Activated CD8-positive, alpha-beta memory T cell treated with anti-CD3 and anti-CD28 coated beads for 1 hour (primary cell): ENCODE data around the gene CEP112.

Experiments
- DNase-seq, 2 donors: peaks; one replicate each; pipeline ENCODE4 v3.0.0-alpha.2; 2020; ENCODE audit warnings: low read depth in 1 of 2; ENCODE audit errors: extremely low read depth in 1 of 2

The CEP112 gene

DNA sequence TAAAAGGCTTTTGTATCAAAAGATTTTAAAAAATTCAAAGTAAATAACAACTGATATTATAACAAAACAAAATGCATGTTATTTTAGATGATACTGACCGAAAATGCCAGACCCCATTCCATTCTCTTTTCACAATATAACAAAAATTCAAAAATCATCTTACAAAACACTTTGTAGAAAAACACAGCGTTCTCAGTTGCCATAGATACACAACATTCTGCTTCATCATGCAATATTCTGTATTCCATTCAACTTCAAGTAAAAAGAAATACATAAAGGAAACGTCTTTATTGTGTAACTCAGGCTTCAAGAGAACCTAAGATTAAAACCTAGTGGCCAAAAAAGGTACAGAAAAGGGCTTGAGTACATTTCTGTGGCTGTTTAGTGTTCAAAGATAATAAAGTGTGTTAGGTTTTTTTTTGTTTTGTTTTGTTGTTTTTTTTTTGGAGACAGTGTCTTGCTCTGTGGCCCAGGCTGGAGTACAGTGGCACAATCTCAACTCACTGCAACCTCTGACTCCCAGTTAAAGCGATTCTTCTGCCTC, 250.5 kb downstream of the CEP112 start:
- no peak for DNase-seq

DNA sequence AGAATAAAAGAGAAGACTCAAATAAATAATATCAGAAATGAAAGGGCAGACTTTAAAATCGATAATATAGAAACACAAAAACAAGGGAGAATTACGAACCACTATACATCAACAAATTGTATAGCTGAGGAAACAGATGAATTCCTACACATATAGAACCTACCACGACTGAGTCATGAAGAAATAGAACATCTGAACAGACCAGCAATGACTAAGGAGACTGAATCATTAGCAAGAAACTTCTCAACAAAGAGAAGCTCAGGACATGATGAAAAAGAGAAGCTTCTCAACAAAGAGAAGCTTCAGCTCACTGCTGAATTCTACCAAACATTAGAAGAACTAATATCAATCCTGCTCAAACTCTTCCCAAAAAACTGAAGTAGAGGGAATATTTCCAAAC, 255.9 kb downstream of the CEP112 start:
- no peak for DNase-seq

DNA sequence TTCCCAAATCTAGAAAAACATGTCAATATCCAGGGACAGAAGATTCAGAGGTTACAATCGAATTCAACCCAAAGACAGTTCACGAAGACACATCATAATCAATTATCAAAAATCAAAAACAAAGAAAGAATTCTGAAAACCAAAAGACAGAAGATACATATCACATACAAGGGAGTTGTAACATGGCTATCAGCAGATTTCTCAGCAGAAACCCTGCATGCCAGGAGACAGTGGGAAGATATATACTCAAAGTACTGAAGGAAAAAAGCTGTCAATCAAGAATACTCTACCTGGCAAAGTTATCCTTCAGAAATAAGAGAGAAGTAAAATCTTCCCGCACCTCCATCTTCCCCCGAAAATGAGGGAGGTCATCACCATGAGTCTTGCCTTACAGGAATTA, 258.6 kb downstream of the CEP112 start:
- no peak for DNase-seq

DNA sequence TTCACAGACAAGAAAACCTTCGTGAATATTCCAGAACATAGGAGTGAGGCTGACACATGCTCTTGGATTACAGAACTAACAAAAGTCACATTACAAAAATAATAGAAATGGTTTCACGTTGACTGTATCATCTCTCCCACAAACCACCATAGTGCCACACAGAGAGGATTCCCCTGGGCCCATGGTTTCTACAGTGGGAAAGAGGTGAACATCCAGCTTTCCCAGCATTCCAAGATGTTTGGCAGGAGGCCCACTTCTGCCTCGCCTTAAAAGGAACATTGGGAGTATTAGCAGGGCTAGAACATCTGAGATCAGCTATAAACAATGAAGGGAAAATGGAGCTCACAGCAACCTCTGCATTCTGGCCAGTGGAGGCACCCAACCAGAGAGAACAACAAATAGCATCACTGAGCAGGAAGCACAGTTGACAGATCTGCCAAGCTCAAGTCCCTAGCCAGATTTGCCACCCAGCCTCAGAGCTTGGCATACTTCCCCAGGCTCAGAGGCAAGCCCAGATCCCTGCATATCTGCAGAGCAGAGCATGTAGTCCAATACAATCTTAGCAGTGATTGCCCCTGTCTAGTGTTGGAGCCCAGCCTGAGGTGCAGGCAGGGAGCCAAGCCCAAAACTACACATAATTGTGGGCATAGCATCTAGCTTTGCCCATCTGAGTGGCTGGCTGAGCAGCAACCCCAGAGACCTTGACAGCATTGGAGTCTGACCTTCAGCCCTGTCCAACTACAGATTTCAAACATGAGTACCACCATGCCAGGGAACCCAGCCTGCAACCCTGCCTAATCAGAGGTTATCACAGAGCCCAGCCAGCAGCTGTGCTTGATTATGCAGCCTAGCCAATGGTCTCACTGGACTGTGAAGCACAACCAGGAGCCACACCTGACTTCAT, 260.4 kb downstream of the CEP112 start:
- no peak for DNase-seq

DNA sequence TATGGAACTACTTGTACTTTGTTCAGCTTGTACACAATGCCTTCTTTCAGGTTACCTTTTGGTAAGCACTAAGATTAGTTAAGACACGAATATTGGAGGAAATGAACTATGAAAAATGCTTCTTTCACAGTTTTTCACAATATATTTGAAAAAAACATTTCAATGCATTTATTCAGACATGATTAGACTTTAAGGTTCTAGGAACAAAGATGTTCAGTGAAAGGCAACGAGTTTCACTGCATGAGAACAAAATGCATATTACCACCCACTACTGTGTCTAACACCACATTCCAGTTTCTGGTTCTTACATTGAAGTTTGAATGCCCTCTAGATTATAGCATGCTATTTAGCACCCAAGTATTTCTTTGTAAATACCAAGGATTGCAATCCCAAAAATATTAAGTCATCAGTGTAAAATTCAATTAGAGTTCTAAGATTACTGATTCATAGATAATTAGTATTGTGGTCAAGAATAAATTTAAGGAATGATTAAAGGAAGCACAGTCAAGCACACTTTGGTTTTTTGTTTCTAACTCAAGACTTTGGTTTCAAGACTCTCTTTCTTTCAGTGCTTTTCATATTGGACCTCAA, 261.7 kb downstream of the CEP112 start:
- DNase-seq = no peak

DNA sequence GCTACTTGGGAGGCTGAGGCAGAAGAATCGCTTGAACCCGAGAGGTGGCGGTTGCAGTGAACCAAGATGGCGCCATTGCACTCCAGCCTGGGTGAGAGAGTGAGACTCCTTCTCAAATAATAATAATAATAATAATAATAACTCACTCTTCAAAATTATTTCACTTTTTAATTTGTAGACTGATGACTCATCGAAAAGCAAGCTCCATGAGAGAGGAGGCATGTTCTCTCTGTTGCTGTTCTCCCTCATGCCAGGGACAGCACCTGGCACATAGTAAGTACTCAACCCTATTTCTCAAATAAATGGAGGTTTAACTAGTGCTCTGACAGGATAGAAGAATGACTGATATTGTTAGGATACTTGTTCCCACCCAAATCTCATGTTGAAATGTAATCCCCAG, 265.3 kb downstream of the CEP112 start:
- no peak for DNase-seq

DNA sequence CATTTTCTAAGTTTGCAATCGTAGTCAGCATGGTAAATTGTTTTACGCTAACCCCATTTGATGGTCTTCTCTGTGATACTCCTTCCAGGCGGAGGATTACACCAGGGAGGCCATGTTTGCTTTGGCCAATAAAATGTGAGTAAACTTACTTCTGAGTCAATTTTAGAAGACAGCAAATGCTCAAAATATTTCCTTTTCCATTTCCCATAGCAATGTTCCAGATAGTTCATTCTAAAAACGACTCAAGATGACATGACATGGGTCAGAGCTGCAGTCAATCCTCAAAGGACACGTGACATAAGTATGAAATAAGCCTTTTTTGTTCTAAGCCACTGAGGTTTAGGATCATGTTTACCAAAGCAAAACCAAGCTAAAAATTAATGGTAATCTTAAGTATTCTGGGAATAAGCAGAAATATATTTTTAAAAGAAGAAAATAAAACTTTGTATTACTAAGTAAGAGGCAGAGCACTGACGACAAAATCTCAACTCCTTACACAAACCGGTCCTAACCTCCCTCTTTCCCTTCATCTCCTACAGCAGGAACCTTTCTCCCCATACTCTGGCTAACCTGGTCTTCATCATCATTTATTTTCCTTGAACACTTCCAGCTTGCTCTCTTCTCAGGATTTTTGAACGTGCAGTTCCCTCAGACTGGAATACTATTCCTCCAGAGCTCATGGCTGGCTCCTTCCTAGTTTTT, 266.2 kb downstream of the CEP112 start:
- DNase-seq = no peak

DNA sequence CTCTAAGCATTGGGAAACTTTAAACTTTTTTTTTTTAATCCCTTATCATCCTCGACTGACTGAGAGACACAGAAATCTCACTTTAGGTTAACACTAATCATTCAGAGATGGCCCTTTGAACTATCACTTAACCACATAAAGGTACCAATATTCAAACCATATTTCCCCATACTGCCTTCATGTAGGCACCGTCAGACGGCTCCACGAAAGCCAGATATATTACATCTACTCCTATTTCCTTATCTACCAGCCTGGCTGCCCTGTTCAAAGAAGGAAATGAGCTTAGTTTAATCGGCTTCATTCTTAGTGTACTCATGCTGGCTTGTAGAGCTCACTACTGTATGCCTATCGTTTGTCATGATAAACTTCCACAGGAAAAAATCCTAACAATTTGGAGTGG, 270.9 kb downstream of the CEP112 start:
- no peak for DNase-seq

DNA sequence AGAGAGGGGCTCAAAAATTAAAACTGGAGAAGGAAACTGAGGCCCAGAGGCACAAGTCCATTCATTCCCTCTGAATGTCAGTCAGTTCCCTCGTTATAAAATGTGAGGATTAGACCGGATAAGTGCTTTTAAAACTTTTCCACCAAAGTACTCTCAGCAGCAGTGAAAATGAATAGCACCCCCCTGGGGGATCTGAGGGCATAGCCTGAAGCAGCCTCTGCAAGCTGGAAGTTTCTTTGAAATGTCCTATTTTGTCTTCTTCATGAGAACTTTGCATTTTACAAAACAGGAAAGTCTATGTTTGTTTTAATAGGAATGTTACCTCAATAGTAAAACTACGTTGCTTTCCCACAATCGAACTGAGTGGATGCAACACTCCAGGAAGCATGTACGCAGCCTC, 273.0 kb downstream of the CEP112 start:
- no peak for DNase-seq

DNA sequence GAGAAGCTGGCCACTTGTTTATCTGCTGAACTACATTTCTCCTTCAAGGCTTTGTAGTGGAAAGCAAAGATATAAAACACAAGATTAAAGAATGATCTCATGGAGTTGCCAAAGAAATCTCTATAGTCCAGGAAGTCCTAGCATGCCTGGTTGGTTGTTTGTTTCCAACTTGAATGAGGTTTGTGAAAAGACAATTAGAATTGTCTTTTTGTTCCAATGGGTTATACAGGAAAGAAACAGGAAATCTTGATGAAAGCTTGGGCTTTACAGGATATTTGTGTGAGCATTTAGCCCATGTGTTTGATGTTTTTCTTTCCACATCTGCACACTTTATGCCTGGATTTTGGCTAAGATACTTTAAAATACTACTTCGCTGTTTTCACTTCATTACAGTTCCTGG, 273.4 kb downstream of the CEP112 start:
- DNase-seq = no peak

DNA sequence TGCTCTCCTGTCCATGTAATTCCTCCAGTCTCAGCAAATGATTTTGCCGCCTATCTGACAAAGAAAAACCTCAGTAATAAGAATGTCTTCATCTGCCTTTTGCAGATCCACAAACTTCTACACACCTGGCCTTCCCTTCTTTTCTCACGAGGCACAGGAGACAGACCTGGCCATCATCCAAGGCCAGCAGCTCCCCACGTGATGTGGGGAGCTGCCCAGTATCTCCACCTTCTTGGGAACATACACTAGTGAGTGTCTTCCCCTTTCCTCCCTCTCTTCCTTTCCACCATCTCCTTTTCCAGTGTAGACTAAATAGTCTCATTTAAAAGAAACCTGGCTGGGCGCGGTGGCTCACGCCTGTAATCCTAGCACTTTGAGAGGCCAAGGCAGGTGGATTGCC, 274.4 kb downstream of the CEP112 start:
- DNase-seq = no peak

DNA sequence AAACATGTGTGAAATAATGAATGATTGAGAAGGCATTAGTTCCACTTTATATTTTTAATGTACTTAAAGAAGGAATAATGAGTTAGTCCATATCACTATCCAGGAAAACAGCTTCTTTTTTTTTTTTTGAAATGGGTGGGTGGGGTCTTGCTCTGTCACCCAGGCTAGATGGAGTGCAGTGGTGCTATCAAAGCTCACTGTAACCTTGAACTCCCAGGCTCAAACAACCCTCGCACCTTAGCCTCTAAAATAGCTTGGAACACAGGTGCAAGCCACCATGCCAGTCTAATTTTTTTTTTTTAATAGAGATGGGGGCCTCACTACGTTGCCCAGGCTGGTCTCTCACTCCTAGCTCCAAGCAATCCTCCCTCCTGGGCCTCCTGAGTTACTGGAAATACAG, 275.5 kb downstream of the CEP112 start:
- no peak for DNase-seq

DNA sequence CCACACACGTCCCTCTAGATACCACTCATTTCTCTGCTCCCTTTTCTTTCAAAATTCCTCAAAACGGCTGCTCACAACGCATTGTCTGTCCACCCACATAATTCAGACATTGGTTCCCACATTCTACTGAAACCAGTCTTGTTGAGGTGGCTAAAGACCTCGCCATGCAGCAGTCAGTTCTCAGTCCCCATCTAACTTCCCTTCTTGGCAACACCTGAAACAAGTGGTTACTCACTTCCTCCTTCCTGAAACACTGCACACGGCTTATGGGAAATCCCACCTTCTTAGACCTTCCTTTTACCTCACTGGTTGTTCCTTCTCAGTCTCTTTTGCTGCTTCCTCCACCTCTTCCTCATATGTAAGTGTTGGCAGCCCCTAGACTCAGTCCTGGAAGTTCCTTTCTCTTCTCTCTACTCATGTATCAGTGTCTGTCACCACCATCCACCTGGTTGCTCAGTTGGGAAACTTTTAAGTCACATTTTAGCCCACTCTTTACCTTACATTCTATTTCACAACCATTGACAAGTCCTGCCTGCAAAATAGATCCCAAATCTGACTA, 277.1 kb downstream of the CEP112 start:
- no peak for DNase-seq

DNA sequence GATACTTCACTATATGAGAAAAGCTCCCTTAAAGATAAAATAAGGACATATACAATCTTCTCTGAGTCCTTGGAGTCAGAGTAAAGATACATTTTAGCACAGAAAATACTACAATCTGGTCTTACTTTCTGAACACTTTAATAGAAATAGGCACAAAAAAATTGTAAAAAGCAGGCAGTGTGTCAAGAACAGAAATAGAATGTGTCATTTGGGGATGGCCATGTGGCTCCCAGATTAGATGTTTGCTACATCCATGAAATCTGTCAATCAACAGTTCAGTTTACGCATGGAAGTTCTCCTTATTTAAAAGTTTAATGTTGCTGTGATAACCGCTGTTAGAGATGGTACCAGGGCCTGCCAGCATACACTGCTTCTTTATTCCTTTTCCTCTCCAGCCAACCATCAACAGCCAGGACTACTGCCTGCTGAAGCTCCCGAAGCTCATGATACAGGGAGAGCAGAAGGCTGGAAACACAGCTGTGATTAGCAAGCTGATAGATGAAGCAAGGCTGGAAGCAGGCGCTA, 278.5 kb downstream of the CEP112 start:
- no peak for DNase-seq

DNA sequence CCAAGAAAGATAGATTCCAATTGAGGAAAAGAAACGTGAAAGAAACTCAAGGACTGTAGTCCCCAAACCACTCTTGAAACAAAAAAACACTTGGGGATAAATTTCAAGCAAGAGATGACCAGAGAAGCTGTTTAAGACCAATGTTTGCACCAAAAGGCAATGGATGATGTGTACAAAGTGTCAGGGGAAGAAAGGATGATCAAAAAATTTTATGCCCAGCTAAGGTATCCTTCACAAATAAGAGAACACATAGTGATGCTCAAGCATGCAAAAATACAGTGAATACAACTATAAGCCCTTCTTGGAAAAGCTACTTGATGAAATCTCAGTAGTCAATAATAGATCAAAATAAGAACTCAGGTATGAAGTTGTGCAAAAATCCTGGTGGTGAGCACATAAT, 281.1 kb downstream of the CEP112 start:
- DNase-seq = no peak

DNA sequence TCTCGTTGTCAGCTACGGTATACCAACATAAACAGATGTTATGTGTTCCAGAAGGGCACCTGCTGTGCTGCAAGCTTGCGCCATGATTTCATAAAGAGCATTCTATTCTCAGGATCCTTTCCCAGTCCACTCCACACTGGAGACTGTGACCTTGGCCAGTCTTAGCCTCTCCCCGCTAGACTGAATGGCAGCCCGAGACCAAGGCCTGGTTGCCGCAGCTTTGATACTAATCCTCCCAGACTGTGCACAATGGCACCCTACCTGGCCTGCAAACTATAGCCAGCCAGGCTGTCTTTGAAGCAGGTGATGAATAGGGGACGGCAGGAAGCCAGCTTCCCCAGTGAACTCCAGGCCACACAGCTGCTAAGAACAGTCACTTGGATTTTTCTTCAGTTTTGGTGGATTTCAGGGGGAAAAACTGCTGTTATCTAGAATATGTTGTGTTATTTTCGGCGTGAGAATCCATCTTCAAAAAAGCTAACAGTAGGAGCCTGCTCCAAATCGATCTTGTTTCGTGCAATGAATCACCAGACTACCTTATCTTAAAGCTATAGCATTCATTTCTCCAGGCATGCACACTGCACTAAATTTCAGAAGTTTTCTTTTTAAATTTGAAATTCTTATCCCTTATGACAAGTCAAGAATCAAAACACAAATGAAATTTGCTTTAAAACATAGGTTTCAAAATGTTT, 289.0 kb downstream of the CEP112 start:
- no peak for DNase-seq

DNA sequence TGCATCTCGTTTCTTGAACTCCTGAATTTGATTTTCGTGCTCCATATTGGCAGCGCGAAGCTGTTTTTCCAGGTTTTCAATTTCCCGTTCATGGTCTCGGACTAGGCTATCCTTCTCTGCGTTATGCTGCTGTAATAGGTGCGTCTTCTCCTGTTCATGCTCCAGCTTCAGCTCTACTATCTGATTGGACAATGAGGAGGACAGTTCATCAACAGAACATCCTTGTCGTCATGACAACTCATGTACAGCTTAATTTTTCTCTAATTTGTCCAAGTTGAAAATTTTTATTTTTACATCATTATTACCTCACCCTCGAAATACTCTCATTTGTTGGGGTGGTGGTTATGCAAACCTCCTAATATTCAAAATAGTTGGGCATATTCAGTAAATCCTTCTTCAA, 289.8 kb downstream of the CEP112 start:
- no peak for DNase-seq

DNA sequence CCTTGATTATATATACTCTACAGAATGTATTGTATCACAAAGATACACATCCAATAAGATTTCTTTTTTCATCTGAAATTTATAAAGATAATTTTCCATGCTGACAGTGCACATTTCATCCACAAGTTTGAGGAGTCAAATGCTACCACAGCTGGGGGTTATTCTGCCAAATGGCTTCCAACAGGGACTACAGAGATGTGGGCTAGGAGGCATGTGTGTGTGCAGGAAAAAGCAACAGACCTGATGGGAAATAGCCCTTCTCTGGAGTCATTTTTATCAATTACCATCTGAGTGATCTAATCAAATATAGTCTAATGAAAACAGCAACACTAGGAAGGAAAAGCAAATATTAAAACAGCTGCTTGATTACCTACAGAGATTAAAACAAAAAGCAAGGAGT, 290.5 kb downstream of the CEP112 start:
- DNase-seq = no peak

DNA sequence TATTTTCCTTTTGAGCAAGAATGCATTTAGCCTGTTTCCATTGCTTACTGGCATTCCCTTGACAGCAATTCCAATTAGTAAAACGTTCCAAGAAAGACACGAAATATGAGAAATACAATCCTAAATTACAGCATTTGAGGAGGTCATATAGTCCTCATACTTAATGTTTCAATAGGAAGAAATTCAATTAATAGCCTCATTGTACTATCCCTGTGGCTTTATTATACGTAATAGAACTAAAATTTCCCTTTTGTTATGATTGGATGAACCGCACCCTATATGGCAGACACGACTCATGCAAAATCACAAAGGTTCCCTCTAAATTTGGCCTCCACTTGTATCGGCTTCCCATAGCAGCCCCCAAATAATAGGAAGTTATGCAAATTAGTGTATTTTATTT, 291.7 kb downstream of the CEP112 start:
- no peak for DNase-seq

DNA sequence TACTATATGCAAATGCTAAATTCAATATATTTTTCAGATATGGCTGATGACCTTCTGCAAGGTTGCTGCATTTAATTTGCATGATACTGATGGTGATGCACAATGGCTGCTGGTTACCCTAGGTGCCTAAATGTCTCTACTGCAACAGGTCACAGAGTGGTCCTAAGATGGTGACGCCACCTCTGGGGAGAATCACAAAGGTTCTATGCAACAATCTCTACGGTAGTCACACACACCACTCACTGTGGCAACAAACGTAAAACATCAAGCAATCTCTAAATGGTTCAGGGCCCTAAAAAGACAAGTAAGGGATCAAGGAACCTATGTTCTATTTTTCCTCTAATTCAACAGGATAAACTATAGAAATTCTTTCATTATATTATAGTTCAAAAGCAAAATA, 293.3 kb downstream of the CEP112 start:
- no peak for DNase-seq

DNA sequence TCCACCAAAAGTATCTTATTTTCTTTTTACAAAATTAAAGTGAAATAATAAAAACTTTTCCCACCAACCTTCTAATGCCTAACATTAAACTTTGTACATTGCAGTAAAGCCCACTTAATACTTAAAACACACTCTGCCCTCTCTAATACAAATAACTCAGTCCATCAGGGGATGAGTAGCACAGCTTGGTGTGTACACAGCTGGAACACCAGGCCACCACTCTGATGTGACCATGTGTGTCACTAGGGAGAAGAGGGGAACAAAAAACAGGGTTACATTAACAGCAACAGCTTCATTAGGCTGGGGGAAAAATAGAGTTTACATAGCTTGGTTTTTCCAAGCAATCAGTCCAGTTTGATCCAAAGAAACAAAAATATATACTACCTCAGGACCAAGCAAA, 295.0 kb downstream of the CEP112 start:
- DNase-seq = no peak
